ENCODE data around the gene TOM1. TPM values are rescaled to one million over a fixed set of nuclear protein-coding genes. Genes with fewer than 3 reads are reported as not detected.

TOM1 gene
- total RNA-seq, 5 donors from 2014 or later (not counting 1 experiment from before 2014, with no cell fraction given) = 55.9 to 152 (median 68.3) TPM

DNA sequence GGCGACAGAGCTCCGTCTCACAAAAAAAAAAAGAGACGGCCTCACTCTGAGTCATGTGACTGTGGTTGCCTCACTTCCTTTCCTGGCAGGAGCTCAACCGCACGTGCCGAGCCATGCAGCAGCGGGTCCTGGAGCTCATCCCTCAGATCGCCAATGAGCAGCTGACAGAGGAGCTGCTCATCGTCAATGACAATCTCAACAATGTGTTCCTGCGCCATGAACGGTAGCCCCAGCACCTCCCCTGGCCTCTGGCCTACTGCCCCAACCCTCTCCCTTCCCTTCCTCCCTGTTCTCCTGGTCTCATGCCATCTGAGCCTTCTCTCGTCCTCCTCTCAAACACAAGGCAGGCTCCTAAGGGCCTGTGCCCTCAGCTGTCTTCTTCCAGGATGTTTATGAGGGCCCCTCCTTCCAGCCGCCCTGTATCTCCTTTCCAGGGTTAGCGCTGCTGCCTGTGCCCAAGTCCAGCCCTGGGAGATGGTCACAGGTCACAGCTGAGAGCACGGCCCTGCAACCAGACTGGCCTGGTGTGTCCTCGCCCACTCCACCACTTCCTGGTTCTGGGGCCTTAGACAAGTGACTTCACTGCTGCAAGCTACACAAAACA, 30.7 kb downstream of the TOM1 start:
- Mint-ChIP-seq H3K27me3 (no peaks in the 10 kb centered on the region), H3K4me1 (peaks cover 23 to 49% (median 38%) of the 10 kb centered on the region in 3 donors), H3K9me3 (no peaks in the 10 kb centered on the region), H3K36me3 (peaks cover 47% of the 10 kb centered on the region), H3K4me3 (peak overlapping the region; percentile 35 to 68 (median 49)), H3K27ac (peak overlapping the region; percentile 88 to 95)
- peak; percentile 63 to 82 (median 80) for ATAC-seq (replicated peaks in 1 of 4)
- ChIA-PET CTCF (interaction anchor here in 1 of 2 donors (0.6 to 0.9 kb wide), 5 partner anchors 40 to 1100 kb away, joined by 3 to 11 read pairs (median 4); no protein-coding TSS in a partner anchor), POLR2A (interaction anchor here (0.5 to 1.6 kb wide), 7 partner anchors 12 to 1199 kb away, joined by 3 to 8 read pairs (median 4); partner anchors contain the start of genes EIF3D (in 1 of the 2) and TOM1 (in 1 of the 2))
- Histone ChIP-seq H3K4me3 (ENCODE audit: control insufficient read depth in 1 of 2, extremely low read depth in 1 of 2, low read length in 1 of 2) (peak overlapping the region in 1 of 2 donors; percentile 44), H3K27ac (ENCODE audit: low read length) (peak overlapping the region; percentile 48), H3K9me3 (no peaks in the 10 kb centered on the region), H3K27me3 (replicated peaks in 1 of 2; ENCODE audit: control insufficient read depth in 2 of 2, extremely low read depth in 1 of 2, insufficient read depth in 2 of 2, low read length in 1 of 2) (no peaks in the 10 kb centered on the region), H3K36me3 (ENCODE audit: control insufficient read depth in 2 of 2, extremely low read depth in 1 of 2, insufficient read depth in 1 of 2, low read length in 1 of 2) (peaks cover 28 to 64% of the 10 kb centered on the region in 2 donors), H3K4me1 (ENCODE audit: control insufficient read depth in 1 of 2, extremely low read depth in 1 of 2, insufficient read depth in 2 of 2, low read length in 2 of 2) (peaks cover 18 to 40% of the 10 kb centered on the region in 2 experiments)
- peak in 34 of 35 experiments; percentile 16 to 68 (median 37) for DNase-seq
- 11% methylated on average over 13 of the region's 16 CpGs for WGBS (ENCODE audit: insufficient coverage)

DNA sequence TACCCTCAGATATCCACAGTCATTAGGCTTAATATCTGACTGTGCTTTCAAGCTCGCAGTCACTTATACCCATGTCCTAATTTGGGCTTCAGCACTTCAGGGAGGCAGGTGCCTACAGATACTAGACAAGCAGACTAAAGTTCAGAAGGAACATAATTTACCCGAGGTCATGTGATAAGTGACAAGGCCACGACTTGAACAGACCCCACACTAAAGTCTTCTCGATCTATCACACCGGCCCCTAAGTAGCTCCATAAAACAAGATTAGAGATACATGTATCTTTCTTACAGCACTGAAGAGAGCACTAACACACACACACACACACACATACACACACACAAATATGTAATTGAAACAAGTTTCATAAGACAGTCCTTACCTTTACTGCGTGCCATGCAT, 32.6 kb downstream of the TOM1 start:
- no peak for ATAC-seq (replicated peaks in 1 of 4)
- Mint-ChIP-seq H3K27me3 (no peaks in the 10 kb centered on the region), H3K4me1 (peaks cover 28 to 56% (median 42%) of the 10 kb centered on the region in 3 donors), H3K36me3 (peaks cover 40% of the 10 kb centered on the region), H3K4me3 (no peak overlapping the region), H3K27ac (no peak overlapping the region), H3K9me3 (no peaks in the 10 kb centered on the region)
- Histone ChIP-seq H3K9me3 (no peaks in the 10 kb centered on the region), H3K36me3 (ENCODE audit: control insufficient read depth in 2 of 2, extremely low read depth in 1 of 2, insufficient read depth in 1 of 2, low read length in 1 of 2) (peaks cover 27 to 61% of the 10 kb centered on the region in 2 donors), H3K27me3 (replicated peaks in 1 of 2; ENCODE audit: control insufficient read depth in 2 of 2, extremely low read depth in 1 of 2, insufficient read depth in 2 of 2, low read length in 1 of 2) (no peaks in the 10 kb centered on the region), H3K27ac (ENCODE audit: low read length) (no peak overlapping the region), H3K4me1 (ENCODE audit: control insufficient read depth in 1 of 2, extremely low read depth in 1 of 2, insufficient read depth in 2 of 2, low read length in 2 of 2) (peaks cover 18 to 48% of the 10 kb centered on the region in 2 experiments), H3K4me3 (ENCODE audit: control insufficient read depth in 1 of 2, extremely low read depth in 1 of 2, low read length in 1 of 2) (no peak overlapping the region)
- DNase-seq = no peak
- ChIA-PET POLR2A (interaction anchor here in 1 of 2 donors (0.6 kb wide), 1 partner anchor 46 kb away, joined by 3 read pairs; no protein-coding TSS in a partner anchor), CTCF (no interaction called here)
- WGBS (ENCODE audit: insufficient coverage) = 90% methylated on average over 5 of the region's 6 CpGs

DNA sequence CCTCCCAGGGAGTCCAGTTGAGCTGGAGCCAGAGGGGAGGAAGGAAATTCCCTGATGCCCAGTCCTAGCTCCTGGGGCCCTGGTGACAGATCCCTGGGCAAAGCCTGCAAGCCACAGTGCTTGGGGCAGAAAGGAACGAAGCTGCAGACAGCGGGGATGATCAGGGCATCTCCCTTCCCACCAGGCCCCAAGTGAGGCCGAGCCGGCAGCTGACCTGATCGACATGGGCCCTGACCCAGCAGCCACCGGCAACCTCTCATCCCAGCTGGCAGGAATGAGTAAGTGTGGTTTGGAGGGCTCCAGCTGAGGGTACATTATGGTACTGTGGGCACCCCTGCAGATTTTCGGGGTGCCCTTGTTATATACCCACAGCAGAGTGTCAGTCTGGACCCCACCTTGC, 33.5 kb downstream of the TOM1 start:
- H3K4me3 Mint-ChIP-seq = no peak overlapping the region
- H3K27ac Mint-ChIP-seq = peak overlapping the region in 1 of 2 donors; percentile 44
- Histone ChIP-seq H3K4me3 (ENCODE audit: control insufficient read depth in 1 of 2, extremely low read depth in 1 of 2, low read length in 1 of 2) (no peak overlapping the region), H3K36me3 (ENCODE audit: control insufficient read depth in 2 of 2, extremely low read depth in 1 of 2, insufficient read depth in 1 of 2, low read length in 1 of 2) (peaks cover 23 to 61% of the 10 kb centered on the region in 2 donors), H3K27ac (ENCODE audit: low read length) (no peak overlapping the region), H3K27me3 (replicated peaks in 1 of 2; ENCODE audit: control insufficient read depth in 2 of 2, extremely low read depth in 1 of 2, insufficient read depth in 2 of 2, low read length in 1 of 2) (no peaks in the 10 kb centered on the region), H3K4me1 (ENCODE audit: control insufficient read depth in 1 of 2, extremely low read depth in 1 of 2, insufficient read depth in 2 of 2, low read length in 2 of 2) (peaks cover 18 to 42% of the 10 kb centered on the region in 2 experiments), H3K9me3 (no peaks in the 10 kb centered on the region)
- H3K9me3 Mint-ChIP-seq = no peaks in the 10 kb centered on the region
- peaks cover 28 to 52% (median 37%) of the 10 kb centered on the region in 3 donors for H3K4me1 Mint-ChIP-seq
- no peak for ATAC-seq (replicated peaks in 1 of 4)
- DNase-seq = no peak
- 87% methylated on average over 3 of the region's 7 CpGs for WGBS (ENCODE audit: insufficient coverage)
- H3K27me3 Mint-ChIP-seq = no peaks in the 10 kb centered on the region
- CTCF ChIA-PET = interaction anchor here in 1 of 2 donors (0.6 kb wide), 1 partner anchor 946 kb away, joined by 6 read pairs; no protein-coding TSS in a partner anchor
- POLR2A ChIA-PET = no interaction called here
- H3K36me3 Mint-ChIP-seq = peaks cover 34% of the 10 kb centered on the region

DNA sequence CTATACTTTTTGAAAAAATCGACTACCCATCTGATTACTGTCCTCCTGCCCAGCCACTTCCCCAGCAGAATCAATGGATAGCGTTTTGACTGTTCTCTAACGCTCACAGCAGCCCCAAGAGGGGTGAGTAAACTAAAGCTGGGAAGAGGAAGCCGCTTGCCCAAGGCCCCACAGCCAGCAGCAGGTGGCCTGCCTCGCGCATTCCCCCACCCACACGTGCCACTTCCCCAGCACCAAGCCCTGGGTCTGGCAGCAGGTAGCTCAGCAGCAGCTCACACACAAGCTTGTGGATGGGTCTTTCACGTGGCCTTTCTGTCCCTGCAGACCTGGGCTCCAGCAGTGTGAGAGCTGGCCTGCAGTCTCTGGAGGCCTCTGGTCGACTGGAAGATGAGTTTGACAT, 34.3 kb downstream of the TOM1 start:
- H3K27me3 Mint-ChIP-seq = no peaks in the 10 kb centered on the region
- peak overlapping the region; percentile 2 to 19 for H3K27ac Mint-ChIP-seq
- peaks cover 27 to 48% (median 33%) of the 10 kb centered on the region in 3 donors for H3K4me1 Mint-ChIP-seq
- no peak overlapping the region for H3K4me3 Mint-ChIP-seq
- Histone ChIP-seq H3K4me1 (ENCODE audit: control insufficient read depth in 1 of 2, extremely low read depth in 1 of 2, insufficient read depth in 2 of 2, low read length in 2 of 2) (peaks cover 18 to 36% of the 10 kb centered on the region in 2 experiments), H3K27ac (ENCODE audit: low read length) (no peak overlapping the region), H3K27me3 (replicated peaks in 1 of 2; ENCODE audit: control insufficient read depth in 2 of 2, extremely low read depth in 1 of 2, insufficient read depth in 2 of 2, low read length in 1 of 2) (no peaks in the 10 kb centered on the region), H3K36me3 (ENCODE audit: control insufficient read depth in 2 of 2, extremely low read depth in 1 of 2, insufficient read depth in 1 of 2, low read length in 1 of 2) (peaks cover 15 to 66% of the 10 kb centered on the region in 2 donors), H3K4me3 (ENCODE audit: control insufficient read depth in 1 of 2, extremely low read depth in 1 of 2, low read length in 1 of 2) (no peak overlapping the region), H3K9me3 (no peaks in the 10 kb centered on the region)
- DNase-seq = peak in 1 of 35 experiments; percentile 21
- H3K9me3 Mint-ChIP-seq = no peaks in the 10 kb centered on the region
- ChIA-PET CTCF (no interaction called here), POLR2A (no interaction called here)
- H3K36me3 Mint-ChIP-seq = peaks cover 33% of the 10 kb centered on the region
- 35% methylated on average over 3 of the region's 9 CpGs for WGBS (ENCODE audit: insufficient coverage)
- ATAC-seq (replicated peaks in 1 of 4) = no peak

DNA sequence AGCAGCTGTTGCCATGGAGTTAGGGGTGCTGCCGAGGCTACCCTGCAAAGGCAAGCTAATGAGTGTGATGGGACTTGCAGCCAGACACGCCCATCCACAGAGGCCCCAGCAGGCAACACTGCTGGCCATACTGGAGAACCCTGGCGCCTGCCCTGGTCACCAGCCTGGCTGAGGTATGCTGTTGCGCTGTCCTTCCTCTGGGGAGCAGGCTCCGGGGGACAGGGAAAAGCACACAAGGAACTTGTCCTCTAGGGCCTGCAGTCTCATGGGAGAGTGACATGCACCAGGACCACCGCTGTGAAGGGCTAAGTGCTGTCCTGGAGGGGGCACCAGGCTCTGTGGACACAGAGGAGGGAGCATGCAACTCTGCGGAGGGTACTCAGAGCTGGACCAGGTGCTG, 35.8 kb downstream of the TOM1 start:
- DNase-seq = no peak
- Histone ChIP-seq H3K27me3 (replicated peaks in 1 of 2; ENCODE audit: control insufficient read depth in 2 of 2, extremely low read depth in 1 of 2, insufficient read depth in 2 of 2, low read length in 1 of 2) (no peaks in the 10 kb centered on the region), H3K4me1 (ENCODE audit: control insufficient read depth in 1 of 2, extremely low read depth in 1 of 2, insufficient read depth in 2 of 2, low read length in 2 of 2) (peaks cover 7 to 23% of the 10 kb centered on the region in 2 experiments), H3K36me3 (ENCODE audit: control insufficient read depth in 2 of 2, extremely low read depth in 1 of 2, insufficient read depth in 1 of 2, low read length in 1 of 2) (peaks cover 14 to 73% of the 10 kb centered on the region in 2 donors), H3K4me3 (ENCODE audit: control insufficient read depth in 1 of 2, extremely low read depth in 1 of 2, low read length in 1 of 2) (no peak overlapping the region), H3K9me3 (no peaks in the 10 kb centered on the region), H3K27ac (ENCODE audit: low read length) (no peak overlapping the region)
- H3K4me3 Mint-ChIP-seq = no peak overlapping the region
- peak in 1 of 4 experiments; percentile 3 for ATAC-seq (replicated peaks in 1 of 4)
- peaks cover 15 to 33% (median 19%) of the 10 kb centered on the region in 3 donors for H3K4me1 Mint-ChIP-seq
- ChIA-PET CTCF (interaction anchor here in 1 of 2 donors (0.6 kb wide), 1 partner anchor 25 kb away, joined by 3 read pairs; no protein-coding TSS in a partner anchor), POLR2A (no interaction called here)
- H3K9me3 Mint-ChIP-seq = no peaks in the 10 kb centered on the region
- H3K36me3 Mint-ChIP-seq = peaks cover 37% of the 10 kb centered on the region
- WGBS (ENCODE audit: insufficient coverage) = 91% methylated on average over 6 of the region's 7 CpGs
- peak overlapping the region in 1 of 2 donors; percentile 28 for H3K27ac Mint-ChIP-seq
- no peaks in the 10 kb centered on the region for H3K27me3 Mint-ChIP-seq

DNA sequence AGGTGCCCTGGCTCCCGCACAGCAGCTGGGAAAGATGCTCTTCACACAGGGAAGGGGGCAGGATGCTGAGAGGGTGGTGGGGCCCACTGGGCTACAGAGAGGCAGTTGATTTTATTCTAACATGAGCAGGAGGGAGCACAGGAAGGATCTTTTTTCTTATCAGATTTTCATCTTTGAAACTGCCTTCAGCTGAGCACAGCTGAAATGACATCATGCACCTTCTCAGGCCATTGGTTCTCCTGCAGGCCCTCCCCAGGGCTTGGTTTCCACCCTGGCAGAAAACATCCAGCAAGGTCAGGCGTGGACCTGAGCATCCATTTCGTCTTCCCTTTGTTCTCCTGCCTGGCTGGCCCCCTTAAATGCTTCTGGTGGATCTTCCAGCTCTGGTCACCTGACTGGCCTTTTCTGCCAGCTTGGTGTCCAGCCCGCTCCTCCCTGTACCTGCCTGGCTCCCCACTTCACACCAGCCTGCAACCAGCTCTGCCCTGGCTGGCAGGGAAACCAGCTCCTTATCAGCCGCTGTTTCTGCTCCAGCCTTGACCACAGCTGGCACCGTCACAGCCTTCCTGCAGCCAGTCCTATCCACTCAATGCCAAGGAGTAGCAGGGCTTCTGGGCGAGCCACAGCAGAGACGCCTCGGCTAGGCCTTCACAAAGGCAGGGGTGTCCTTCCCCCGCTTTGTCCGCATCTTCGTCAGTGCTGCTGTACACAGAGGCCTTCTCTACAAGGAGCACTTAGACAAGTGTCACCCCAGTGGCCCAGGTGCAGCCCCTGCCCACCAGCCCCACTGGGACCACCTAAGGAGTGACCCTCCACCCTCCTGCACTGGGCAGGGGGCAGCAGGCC, 36.5 kb downstream of the TOM1 start:
- DNase-seq = no peak
- peaks cover 8 to 27% (median 16%) of the 10 kb centered on the region in 3 donors for H3K4me1 Mint-ChIP-seq
- H3K4me3 Mint-ChIP-seq = no peak overlapping the region
- WGBS (ENCODE audit: insufficient coverage) = 89% methylated on average over 12 of the region's 12 CpGs
- Histone ChIP-seq H3K27ac (ENCODE audit: low read length) (no peak overlapping the region), H3K4me3 (ENCODE audit: control insufficient read depth in 1 of 2, extremely low read depth in 1 of 2, low read length in 1 of 2) (no peak overlapping the region), H3K9me3 (no peaks in the 10 kb centered on the region), H3K27me3 (replicated peaks in 1 of 2; ENCODE audit: control insufficient read depth in 2 of 2, extremely low read depth in 1 of 2, insufficient read depth in 2 of 2, low read length in 1 of 2) (no peaks in the 10 kb centered on the region), H3K4me1 (ENCODE audit: control insufficient read depth in 1 of 2, extremely low read depth in 1 of 2, insufficient read depth in 2 of 2, low read length in 2 of 2) (peaks cover 4 to 20% of the 10 kb centered on the region in 2 experiments), H3K36me3 (ENCODE audit: control insufficient read depth in 2 of 2, extremely low read depth in 1 of 2, insufficient read depth in 1 of 2, low read length in 1 of 2) (peaks cover 21 to 78% of the 10 kb centered on the region in 2 donors)
- peaks cover 43% of the 10 kb centered on the region for H3K36me3 Mint-ChIP-seq
- no peaks in the 10 kb centered on the region for H3K9me3 Mint-ChIP-seq
- peak in 3 of 4 experiments; percentile 13 to 44 (median 40) for ATAC-seq (replicated peaks in 1 of 4)
- no peaks in the 10 kb centered on the region for H3K27me3 Mint-ChIP-seq
- H3K27ac Mint-ChIP-seq = peak overlapping the region in 1 of 2 donors; percentile 27
- CTCF ChIA-PET = interaction anchor here in 1 of 2 donors (0.6 kb wide), 1 partner anchor 25 kb away, joined by 3 read pairs; no protein-coding TSS in a partner anchor
- POLR2A ChIA-PET = interaction anchor here in 1 of 2 donors (0.6 kb wide), 1 partner anchor 138 kb away, joined by 4 read pairs; no protein-coding TSS in a partner anchor

Data from T-cell (primary cell).